CD4-positive, alpha-beta memory T cell (primary cell): ENCODE measurements around the gene APOL1. TPM values are rescaled to one million over a fixed set of nuclear protein-coding genes. Genes with fewer than 3 reads are reported as not detected.

Source experiments
- CTCF ChIA-PET: fragments of 350-600 bp; sonication (Branson Sonifier 250); formaldehyde crosslinking; loops from one replicate; lab custom pipeline; 2021; ENCODE audit warnings: inconsistent platforms; ENCODE audit not compliant: partially characterized antibody; lab: Charles Lee
- POLR2A ChIA-PET: fragments of 350-600 bp; sonication (Branson Sonifier 250); formaldehyde crosslinking; loops from one replicate; lab custom pipeline; 2021; ENCODE audit not compliant: partially characterized antibody; lab: Charles Lee
- DNase-seq, 5 donors: peaks; one replicate each; pipeline versions ENCODE4 v3.0.0 to v3.0.0-alpha.2; 2020 to 2022; ENCODE audit warnings: mixed read lengths in 1 of 5
- H3K27ac ChIP-seq: one replicate; pipeline ENCODE4 v1.7.0; 2013; ENCODE audit warnings: low read depth, low read length
- H3K27me3 ChIP-seq: 2 replicates; pipeline ENCODE4 v1.7.0; 2013; ENCODE audit warnings: mild to moderate bottlenecking, low read length, moderate library complexity; ENCODE audit not compliant: insufficient read depth
- H3K36me3 ChIP-seq: 2 replicates; pipeline ENCODE4 v1.7.0; 2013; ENCODE audit warnings: mild to moderate bottlenecking, low read length, moderate library complexity; ENCODE audit not compliant: insufficient read depth
- H3K4me1 ChIP-seq: 2 replicates; pipeline ENCODE4 v1.7.0; 2013; ENCODE audit warnings: mild to moderate bottlenecking, low read length, moderate library complexity; ENCODE audit not compliant: insufficient read depth
- H3K4me3 ChIP-seq, 2 donors: one replicate each; pipeline ENCODE4 v1.7.0; 2013; ENCODE audit warnings: low read length in 2 of 2, mild to moderate bottlenecking in 1 of 2
- H3K9me3 ChIP-seq, 2 donors: one replicate each; pipeline ENCODE4 v1.7.0; 2013; ENCODE audit warnings: low read length in 2 of 2, control low read depth in 1 of 2; ENCODE audit not compliant: control insufficient read depth in 1 of 2
- H3K27ac Mint-ChIP-seq, 7 donors: one replicate each; pipeline ENCODE4 v1.8.0; 2020 to 2021; ENCODE audit warnings: mixed read lengths in 7 of 7, mild to moderate bottlenecking in 6 of 7, inconsistent platforms in 3 of 7, moderate library complexity in 3 of 7
- H3K27me3 Mint-ChIP-seq, 2 donors: one replicate each; pipeline ENCODE4 v1.8.0; 2020 to 2021; ENCODE audit warnings: mixed read lengths in 2 of 2
- H3K36me3 Mint-ChIP-seq, 2 donors: one replicate each; pipeline ENCODE4 v1.8.0; 2020 to 2021; ENCODE audit warnings: mixed read lengths in 2 of 2, inconsistent platforms in 1 of 2, mild to moderate bottlenecking in 1 of 2
- H3K4me1 Mint-ChIP-seq, 4 donors: one replicate each; pipeline ENCODE4 v1.8.0; 2020 to 2021; ENCODE audit warnings: mixed read lengths in 4 of 4, mild to moderate bottlenecking in 1 of 4
- H3K4me3 Mint-ChIP-seq, 8 donors: one replicate each; pipeline ENCODE4 v1.8.0; 2020 to 2021; ENCODE audit warnings: mixed read lengths in 8 of 8, mild to moderate bottlenecking in 7 of 8, moderate library complexity in 6 of 8, inconsistent platforms in 3 of 8
- H3K9me3 Mint-ChIP-seq, 8 donors: one replicate each; pipeline ENCODE4 v1.8.0; 2020 to 2021; ENCODE audit warnings: mixed read lengths in 8 of 8, mild to moderate bottlenecking in 5 of 8, inconsistent platforms in 3 of 8, moderate library complexity in 1 of 8
- intact Hi-C: fragments of 100-400 bp; cut with micrococcal nuclease; formaldehyde crosslinking; loops from one replicate; pipeline ENCODE4 v1.15.1; 2023
- polyA plus RNA-seq, 2 donors: library from polyadenylated mRNA; unstranded; fragments of 300-500 nt; fragmentation: Illumina TruSeq; gene quantifications; one replicate each; pipeline ENCODE4 v1.2.3, GENCODE V29; 2021
- total RNA-seq, 2 experiments: library from RNA; stranded (reverse); gene quantifications; one replicate each; pipeline ENCODE4 v1.2.3, GENCODE V29; 2021

APOL1 gene
- total and polyA plus RNA-seq, 4 experiments from 2014 or later = 6.3 to 31.2 (median 26.2) TPM

GRCh38 chr22:36277482-36278291, 24.8 kb downstream of the APOL1 start:
- no peaks in the 10 kb centered on the region for H3K9me3 ChIP-seq
- intact Hi-C loops = loop anchor here (1.0 to 2.0 kb wide), 2 partner anchors 38 to 83 kb away; partner anchors contain the start of gene APOL2
- H3K36me3 Mint-ChIP-seq = peaks cover 18 to 25% of the 10 kb centered on the region in 2 donors
- no peaks in the 10 kb centered on the region for H3K27me3 Mint-ChIP-seq
- peaks cover 15% of the 10 kb centered on the region for H3K4me1 ChIP-seq
- no peaks in the 10 kb centered on the region for H3K27me3 ChIP-seq
- no peak overlapping the region for H3K4me3 ChIP-seq
- peaks cover 12 to 25% (median 17%) of the 10 kb centered on the region in 4 donors for H3K4me1 Mint-ChIP-seq
- POLR2A ChIA-PET = interaction anchor here (0.7 to 2.1 kb wide), 15 partner anchors 9 to 252 kb away, joined by 3 to 12 read pairs (median 4); partner anchors contain the start of genes APOL1, APOL2, EIF3D and FOXRED2
- CTCF ChIA-PET = interaction anchor here (0.9 to 6.2 kb wide), 28 partner anchors 9 to 234 kb away, joined by 3 to 45 read pairs (median 4); partner anchors contain the start of genes APOL1 and APOL2
- peak overlapping the region in 1 of 8 donors; percentile 59 for H3K4me3 Mint-ChIP-seq
- H3K36me3 ChIP-seq = peaks cover 22% of the 10 kb centered on the region
- peaks cover 0 to 8% (median 0%) of the 10 kb centered on the region in 8 donors for H3K9me3 Mint-ChIP-seq
- H3K27ac Mint-ChIP-seq = peak overlapping the region in 6 of 7 donors; percentile 50 to 88 (median 79)
- no peak overlapping the region for H3K27ac ChIP-seq
- DNase-seq = peak; percentile 53 to 75 (median 59)

- Histone ChIP-seq H3K4me3 (no peak overlapping the region), H3K27ac (no peak overlapping the region), H3K27me3 (no peaks in the 10 kb centered on the region), H3K36me3 (peaks cover 36% of the 10 kb centered on the region), H3K4me1 (peaks cover 15% of the 10 kb centered on the region), H3K9me3 (no peaks in the 10 kb centered on the region)
- no peak for DNase-seq
- intact Hi-C loops = no loop called here
- peak overlapping the region in 5 of 7 donors; percentile 19 to 84 (median 79) for H3K27ac Mint-ChIP-seq
- CTCF ChIA-PET = interaction anchor here (1.6 to 6.2 kb wide), 11 partner anchors 8 to 192 kb away, joined by 4 to 45 read pairs (median 12); partner anchors contain the start of genes APOL1 and APOL2
- H3K27me3 Mint-ChIP-seq = no peaks in the 10 kb centered on the region
- peaks cover 0 to 8% (median 0%) of the 10 kb centered on the region in 8 donors for H3K9me3 Mint-ChIP-seq
- peaks cover 24 to 38% of the 10 kb centered on the region in 2 donors for H3K36me3 Mint-ChIP-seq
- H3K4me1 Mint-ChIP-seq = peaks cover 12 to 25% (median 17%) of the 10 kb centered on the region in 4 donors
- POLR2A ChIA-PET = interaction anchor here (0.8 to 2.1 kb wide), 2 partner anchors 8 to 40 kb away, joined by 3 to 12 read pairs; partner anchors contain the start of gene APOL2
- no peak overlapping the region for H3K4me3 Mint-ChIP-seq
Measured at GRCh38 chr22:36279219-36279666, 26.3 kb downstream of the APOL1 start.

GRCh38 chr22:36280379-36280778, 27.4 kb downstream of the APOL1 start:
- Mint-ChIP-seq H3K4me1 (peaks cover 10 to 21% (median 16%) of the 10 kb centered on the region in 4 donors), H3K27ac (peak overlapping the region in 4 of 7 donors; percentile 22 to 85 (median 78)), H3K27me3 (no peaks in the 10 kb centered on the region), H3K9me3 (peaks cover 0 to 4% (median 0%) of the 10 kb centered on the region in 8 donors), H3K36me3 (peaks cover 30 to 41% of the 10 kb centered on the region in 2 donors), H3K4me3 (peak overlapping the region in 2 of 8 donors; percentile 12 to 23)
- no peak for DNase-seq
- Histone ChIP-seq H3K27ac (no peak overlapping the region), H3K4me3 (no peak overlapping the region), H3K9me3 (no peaks in the 10 kb centered on the region), H3K27me3 (no peaks in the 10 kb centered on the region), H3K4me1 (peaks cover 15% of the 10 kb centered on the region), H3K36me3 (peaks cover 47% of the 10 kb centered on the region)
- ChIA-PET POLR2A (interaction anchor here (0.7 to 1.7 kb wide), 4 partner anchors 9 to 49 kb away, joined by 3 to 8 read pairs (median 4); partner anchors contain the start of gene APOL2), CTCF (interaction anchor here (0.6 to 1.6 kb wide), 6 partner anchors 17 to 206 kb away, joined by 3 to 7 read pairs (median 3); partner anchors contain the start of gene APOL2)
- intact Hi-C loops = no loop called here

GRCh38 chr22:36281781-36282327, 28.9 kb downstream of the APOL1 start:
- POLR2A ChIA-PET = interaction anchor here (1.7 kb wide), 1 partner anchor 8 kb away, joined by 8 read pairs; no protein-coding TSS in a partner anchor
- Histone ChIP-seq H3K27me3 (no peaks in the 10 kb centered on the region), H3K4me1 (peaks cover 21% of the 10 kb centered on the region), H3K9me3 (no peaks in the 10 kb centered on the region), H3K36me3 (peaks cover 62% of the 10 kb centered on the region), H3K4me3 (no peak overlapping the region), H3K27ac (no peak overlapping the region)
- DNase-seq = no peak
- peaks cover 13 to 25% (median 19%) of the 10 kb centered on the region in 4 donors for H3K4me1 Mint-ChIP-seq
- H3K9me3 Mint-ChIP-seq = peaks cover 0 to 8% (median 0%) of the 10 kb centered on the region in 8 donors
- peak overlapping the region in 1 of 8 donors; percentile 12 for H3K4me3 Mint-ChIP-seq
- intact Hi-C loops = no loop called here
- no peaks in the 10 kb centered on the region for H3K27me3 Mint-ChIP-seq
- H3K27ac Mint-ChIP-seq = peak overlapping the region in 2 of 7 donors; percentile 38 to 46
- CTCF ChIA-PET = interaction anchor here (1.1 to 1.4 kb wide), 3 partner anchors 10 to 87 kb away, joined by 3 to 6 read pairs (median 3); partner anchors contain the start of gene APOL2
- peaks cover 41 to 52% of the 10 kb centered on the region in 2 donors for H3K36me3 Mint-ChIP-seq

- POLR2A ChIA-PET = interaction anchor here (2.0 kb wide), 1 partner anchor 11 kb away, joined by 5 read pairs; no protein-coding TSS in a partner anchor
- peaks cover 45 to 57% of the 10 kb centered on the region in 2 donors for H3K36me3 Mint-ChIP-seq
- H3K27me3 Mint-ChIP-seq = no peaks in the 10 kb centered on the region
- H3K9me3 Mint-ChIP-seq = peaks cover 0 to 12% (median 0%) of the 10 kb centered on the region in 8 donors
- Histone ChIP-seq H3K9me3 (no peaks in the 10 kb centered on the region), H3K36me3 (peaks cover 67% of the 10 kb centered on the region), H3K4me1 (peaks cover 23% of the 10 kb centered on the region), H3K27me3 (no peaks in the 10 kb centered on the region), H3K27ac (no peak overlapping the region), H3K4me3 (no peak overlapping the region)
- CTCF ChIA-PET = interaction anchor here (1.5 kb wide), 1 partner anchor 15 kb away, joined by 3 read pairs; no protein-coding TSS in a partner anchor
- peaks cover 14 to 26% (median 20%) of the 10 kb centered on the region in 4 donors for H3K4me1 Mint-ChIP-seq
- peak overlapping the region in 3 of 7 donors; percentile 17 to 46 (median 29) for H3K27ac Mint-ChIP-seq
- intact Hi-C loops = no loop called here
- no peak overlapping the region for H3K4me3 Mint-ChIP-seq
- DNase-seq = no peak
Measured at GRCh38 chr22:36282328-36282831, 29.4 kb downstream of the APOL1 start.

- H3K4me3 Mint-ChIP-seq = no peak overlapping the region
Measured at GRCh38 chr22:36284171-36284571, 31.2 kb downstream of the APOL1 start.

More at GRCh38 chr22:36284171-36284571, 31.2 kb downstream of the APOL1 start:
- ChIA-PET CTCF (interaction anchor here (1.1 to 6.8 kb wide), 3 partner anchors 7 to 203 kb away, joined by 3 to 44 read pairs (median 24); no protein-coding TSS in a partner anchor), POLR2A (interaction anchor here (1.5 to 2.1 kb wide), 3 partner anchors 9 to 197 kb away, joined by 5 to 8 read pairs (median 6); partner anchors contain the start of gene TXN2)
- Histone ChIP-seq H3K27ac (no peak overlapping the region), H3K27me3 (no peaks in the 10 kb centered on the region), H3K9me3 (no peaks in the 10 kb centered on the region), H3K4me1 (peaks cover 33% of the 10 kb centered on the region), H3K4me3 (no peak overlapping the region), H3K36me3 (peaks cover 85% of the 10 kb centered on the region)
- Mint-ChIP-seq H3K36me3 (peaks cover 54 to 71% of the 10 kb centered on the region in 2 donors), H3K27ac (peak overlapping the region in 2 of 7 donors; percentile 21 to 72), H3K9me3 (peaks cover 0 to 10% (median 0%) of the 10 kb centered on the region in 8 donors), H3K27me3 (no peaks in the 10 kb centered on the region), H3K4me1 (peaks cover 14 to 31% (median 21%) of the 10 kb centered on the region in 4 donors)
- DNase-seq = no peak
- intact Hi-C loops = no loop called here
